Adrenal gland (tissue), 5 donors: Measurements from ENCODE around the gene DPY19L3.

Experiments used
- CTCF ChIP-seq, 6 experiments: fragments of 450-650 bp in 4 of 6; fragments of 200-600 bp in 2 of 6; sonication (generic) in 1 of 6; IDR thresholded peaks; 1 replicate in 5 of 6; 2 replicates in 1 of 6; pipeline versions ENCODE4 v1.5.1 to v1.8.0; 2016 to 2021; ENCODE audit warnings: antibody characterized with exemption in 6 of 6, mild to moderate bottlenecking in 2 of 6, moderate library complexity in 1 of 6
- POLR2A ChIP-seq, 2 donors: fragments of 450-650 bp; IDR thresholded peaks; one replicate each; pipeline ENCODE4 v1.6.1; 2017; ENCODE audit warnings: antibody characterized with exemption in 2 of 2, mild to moderate bottlenecking in 2 of 2, moderate library complexity in 1 of 2
- donor health status: DM: no; HTN: no; CAD: no.

- no peak for TF ChIP-seq CTCF (IDR thresholded peaks at IDR 0.05)
- TF ChIP-seq POLR2A (IDR thresholded peaks at IDR 0.05), result no peak
Measured at GRCh38 chr19:32460476-32460875, 54.9 kb downstream of the DPY19L3 start.
